BE2C (cell line): ENCODE data around the gene KCNA10.

Source experiments
- DNase-seq: peaks from one replicate; pipeline ENCODE4 v3.0.0-alpha.2; 2020
- H3K27me3 ChIP-seq: fragments of 250-450 bp; sonication (Bioruptor Pico); 2 replicates; pipeline ENCODE4 v1.5.1; 2020; ENCODE audit warnings: mild to moderate bottlenecking
- H3K36me3 ChIP-seq: fragments of 250-450 bp; sonication (Bioruptor Pico); 2 replicates; pipeline ENCODE4 v1.5.1; 2020; ENCODE audit warnings: mild to moderate bottlenecking
- H3K4me1 ChIP-seq: fragments of 250-450 bp; sonication (Bioruptor Pico); 2 replicates; pipeline ENCODE4 v1.5.1; 2020
- H3K4me3 ChIP-seq: 2 replicates; pipeline ENCODE4 v1.5.1; 2011; ENCODE audit warnings: low read depth, low read length
- H3K9me3 ChIP-seq: fragments of 250-450 bp; sonication (Bioruptor Pico); 2 replicates; pipeline ENCODE4 v1.5.1; 2020
- TF ChIP-seq, protein P1 (sequence below): IDR thresholded peaks from 2 replicates; pipeline ENCODE4 v1.5.1; 2012; ENCODE audit warnings: mild to moderate bottlenecking, low read depth, low read length

Gene KCNA10

GRCh38 chr1:110477041-110477440 is 41.9 kb downstream of the KCNA10 start:
- no peak for DNase-seq
- no peak overlapping the region for H3K4me3 ChIP-seq
- H3K4me1 ChIP-seq, result no peaks in the 10 kb centered on the region
- H3K9me3 ChIP-seq, result no peaks in the 10 kb centered on the region
- TF ChIP-seq, protein P1, sequence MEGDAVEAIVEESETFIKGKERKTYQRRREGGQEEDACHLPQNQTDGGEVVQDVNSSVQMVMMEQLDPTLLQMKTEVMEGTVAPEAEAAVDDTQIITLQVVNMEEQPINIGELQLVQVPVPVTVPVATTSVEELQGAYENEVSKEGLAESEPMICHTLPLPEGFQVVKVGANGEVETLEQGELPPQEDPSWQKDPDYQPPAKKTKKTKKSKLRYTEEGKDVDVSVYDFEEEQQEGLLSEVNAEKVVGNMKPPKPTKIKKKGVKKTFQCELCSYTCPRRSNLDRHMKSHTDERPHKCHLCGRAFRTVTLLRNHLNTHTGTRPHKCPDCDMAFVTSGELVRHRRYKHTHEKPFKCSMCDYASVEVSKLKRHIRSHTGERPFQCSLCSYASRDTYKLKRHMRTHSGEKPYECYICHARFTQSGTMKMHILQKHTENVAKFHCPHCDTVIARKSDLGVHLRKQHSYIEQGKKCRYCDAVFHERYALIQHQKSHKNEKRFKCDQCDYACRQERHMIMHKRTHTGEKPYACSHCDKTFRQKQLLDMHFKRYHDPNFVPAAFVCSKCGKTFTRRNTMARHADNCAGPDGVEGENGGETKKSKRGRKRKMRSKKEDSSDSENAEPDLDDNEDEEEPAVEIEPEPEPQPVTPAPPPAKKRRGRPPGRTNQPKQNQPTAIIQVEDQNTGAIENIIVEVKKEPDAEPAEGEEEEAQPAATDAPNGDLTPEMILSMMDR, result no peak
- no peaks in the 10 kb centered on the region for H3K36me3 ChIP-seq
- H3K27me3 ChIP-seq, result no peaks in the 10 kb centered on the region

- no peak for DNase-seq
- H3K27me3 ChIP-seq, result no peaks in the 10 kb centered on the region
These were observed 42.8 kb downstream of the KCNA10 start for GRCh38 chr1:110476028-110476765.

GRCh38 chr1:110475362-110476027 is 43.5 kb downstream of the KCNA10 start:
- Histone ChIP-seq H3K9me3 (no peaks in the 10 kb centered on the region), H3K36me3 (no peaks in the 10 kb centered on the region), H3K4me3 (no peak overlapping the region), H3K27me3 (no peaks in the 10 kb centered on the region), H3K4me1 (no peaks in the 10 kb centered on the region)
- DNase-seq, result peak; percentile 37
- TF ChIP-seq, protein P1, result peak; percentile 22; the same call in 1 of the 2 replicates

More at GRCh38 chr1:110476028-110476765, 42.8 kb downstream of the KCNA10 start:
- TF ChIP-seq, protein P1, result no peak
- Histone ChIP-seq H3K4me1 (no peaks in the 10 kb centered on the region), H3K36me3 (no peaks in the 10 kb centered on the region), H3K4me3 (no peak overlapping the region), H3K9me3 (no peaks in the 10 kb centered on the region)

- Histone ChIP-seq H3K4me3 (no peak overlapping the region), H3K4me1 (no peaks in the 10 kb centered on the region), H3K27me3 (no peaks in the 10 kb centered on the region), H3K9me3 (no peaks in the 10 kb centered on the region), H3K36me3 (no peaks in the 10 kb centered on the region)
- TF ChIP-seq, protein P1, result no peak
- no peak for DNase-seq
These were observed 44.5 kb downstream of the KCNA10 start for GRCh38 chr1:110474444-110474843.

DNA sequence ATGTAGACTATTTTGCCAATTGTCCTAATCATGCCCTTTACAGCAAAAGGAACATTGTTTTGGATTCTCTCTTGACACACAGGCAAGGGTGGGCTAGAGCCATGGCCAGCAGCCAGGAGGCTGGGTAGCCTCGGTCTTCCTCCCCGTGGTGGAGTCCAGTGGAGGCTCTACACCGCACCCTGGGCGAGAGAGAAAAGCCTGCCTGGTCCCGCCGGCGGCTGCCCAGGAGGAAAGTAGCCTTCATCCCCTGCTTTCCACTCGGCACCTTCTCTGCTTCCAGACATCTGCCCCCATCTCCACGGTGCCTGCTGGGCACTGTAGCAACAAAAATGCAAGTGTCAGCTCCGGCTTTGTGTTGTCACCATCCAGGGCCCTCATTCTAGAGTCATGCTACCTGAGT is 46.4 kb downstream of the KCNA10 start:
- no peak overlapping the region for H3K4me3 ChIP-seq
- no peaks in the 10 kb centered on the region for H3K9me3 ChIP-seq
- TF ChIP-seq, protein P1, result no peak
- no peaks in the 10 kb centered on the region for H3K36me3 ChIP-seq
- no peaks in the 10 kb centered on the region for H3K4me1 ChIP-seq
- H3K27me3 ChIP-seq, result no peaks in the 10 kb centered on the region
- no peak for DNase-seq

GRCh38 chr1:110471131-110471530 is 47.8 kb downstream of the KCNA10 start:
- H3K4me3 ChIP-seq, result no peak overlapping the region
- TF ChIP-seq, protein P1, result peak; percentile 14; the same call in 1 of the 2 replicates
- no peaks in the 10 kb centered on the region for H3K36me3 ChIP-seq
- H3K4me1 ChIP-seq, result no peaks in the 10 kb centered on the region
- H3K9me3 ChIP-seq, result no peaks in the 10 kb centered on the region
- no peak for DNase-seq
- no peaks in the 10 kb centered on the region for H3K27me3 ChIP-seq
